ENCODE data around the gene ZNF407. TPM values are rescaled to one million over a fixed set of nuclear protein-coding genes. Genes with fewer than 3 reads are reported as not detected.

The ZNF407 gene
- total RNA-seq, 1 donor = 10.0 TPM

GRCh38 chr18:75033516-75033915, 435.8 kb downstream of the ZNF407 start:
- no peak for DNase-seq (ENCODE audit: low read depth in 2 of 3, low spot score in 2 of 3)

- no peak for DNase-seq (ENCODE audit: low read depth in 2 of 3, low spot score in 2 of 3)
Measured at GRCh38 chr18:75034937-75035336, 437.3 kb downstream of the ZNF407 start.

DNA sequence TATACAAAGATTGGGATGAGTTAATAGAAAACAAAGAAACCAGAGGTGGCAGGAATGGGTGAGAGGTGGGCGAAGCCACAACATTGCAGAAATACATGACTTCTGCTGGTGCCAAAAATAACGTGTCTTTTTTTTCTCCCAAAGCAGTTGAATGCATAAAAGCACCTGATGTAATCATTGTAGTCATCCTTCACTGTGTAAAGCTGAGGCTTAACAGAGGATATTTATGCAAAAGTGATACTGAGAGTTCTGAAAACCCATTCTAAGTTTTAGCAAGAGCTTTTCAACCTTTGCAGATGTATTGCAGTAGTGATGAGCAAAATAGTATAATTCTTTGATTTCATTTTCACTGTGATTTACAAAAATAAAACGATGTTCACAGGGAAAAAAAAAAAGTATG, 438.3 kb downstream of the ZNF407 start:
- no peak for DNase-seq (ENCODE audit: low read depth in 2 of 3, low spot score in 2 of 3)

GRCh38 chr18:75036917-75037688, 439.4 kb downstream of the ZNF407 start:
- DNase-seq (ENCODE audit: low read depth in 2 of 3, low spot score in 2 of 3) = no peak

- DNase-seq (ENCODE audit: low read depth in 2 of 3, low spot score in 2 of 3) = no peak
Measured at GRCh38 chr18:75037689-75037955, 440.0 kb downstream of the ZNF407 start.

GRCh38 chr18:75041586-75041985, 443.9 kb downstream of the ZNF407 start:
- DNase-seq (ENCODE audit: low read depth in 2 of 3, low spot score in 2 of 3) = no peak

DNA sequence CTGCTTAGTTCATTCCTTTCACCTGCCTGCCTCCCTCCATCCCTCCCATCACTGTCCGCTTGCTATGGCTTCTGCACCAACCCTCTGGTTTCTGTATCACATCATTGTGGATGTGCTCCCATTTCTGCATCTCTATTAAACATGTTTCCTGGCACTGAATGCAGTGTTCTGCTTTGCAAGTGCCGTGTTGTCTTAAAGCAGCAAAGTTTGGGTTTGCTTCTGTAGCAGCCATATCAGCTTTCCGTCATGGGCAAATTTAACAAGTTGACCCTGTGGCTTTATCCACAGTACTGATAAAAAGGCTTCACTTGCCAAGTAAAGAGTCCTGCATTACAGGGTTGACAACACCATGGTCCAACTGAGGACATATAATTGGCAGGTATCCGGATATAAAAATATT, 445.8 kb downstream of the ZNF407 start:
- DNase-seq (ENCODE audit: low read depth in 2 of 3, low spot score in 2 of 3) = no peak

DNA sequence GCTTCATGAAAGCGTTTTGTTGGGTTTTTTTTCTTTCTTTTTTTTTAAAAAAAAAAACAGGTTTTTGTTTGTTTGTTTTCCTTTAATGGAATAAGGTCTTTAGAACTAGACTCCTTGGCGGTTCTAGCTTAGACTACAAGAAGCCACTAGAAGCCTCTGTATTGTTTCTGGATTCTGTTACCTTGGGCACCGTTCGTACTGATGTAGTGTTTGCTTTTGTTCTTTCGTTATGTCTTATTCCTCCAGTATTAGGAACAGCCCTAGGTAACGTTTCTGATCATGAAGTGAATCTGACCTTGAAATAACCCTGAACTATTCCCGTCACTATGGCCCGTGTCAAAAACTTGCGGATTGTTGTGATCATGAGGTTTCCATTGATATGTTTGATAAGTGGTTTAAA, 446.6 kb downstream of the ZNF407 start:
- DNase-seq (ENCODE audit: low read depth in 2 of 3, low spot score in 2 of 3) = no peak

- DNase-seq (ENCODE audit: low read depth in 2 of 3, low spot score in 2 of 3) = no peak
Measured at GRCh38 chr18:75044791-75045190, 447.1 kb downstream of the ZNF407 start.

- DNase-seq (ENCODE audit: low read depth in 2 of 3, low spot score in 2 of 3) = no peak
Measured at GRCh38 chr18:75045272-75045671, 447.6 kb downstream of the ZNF407 start.

DNA sequence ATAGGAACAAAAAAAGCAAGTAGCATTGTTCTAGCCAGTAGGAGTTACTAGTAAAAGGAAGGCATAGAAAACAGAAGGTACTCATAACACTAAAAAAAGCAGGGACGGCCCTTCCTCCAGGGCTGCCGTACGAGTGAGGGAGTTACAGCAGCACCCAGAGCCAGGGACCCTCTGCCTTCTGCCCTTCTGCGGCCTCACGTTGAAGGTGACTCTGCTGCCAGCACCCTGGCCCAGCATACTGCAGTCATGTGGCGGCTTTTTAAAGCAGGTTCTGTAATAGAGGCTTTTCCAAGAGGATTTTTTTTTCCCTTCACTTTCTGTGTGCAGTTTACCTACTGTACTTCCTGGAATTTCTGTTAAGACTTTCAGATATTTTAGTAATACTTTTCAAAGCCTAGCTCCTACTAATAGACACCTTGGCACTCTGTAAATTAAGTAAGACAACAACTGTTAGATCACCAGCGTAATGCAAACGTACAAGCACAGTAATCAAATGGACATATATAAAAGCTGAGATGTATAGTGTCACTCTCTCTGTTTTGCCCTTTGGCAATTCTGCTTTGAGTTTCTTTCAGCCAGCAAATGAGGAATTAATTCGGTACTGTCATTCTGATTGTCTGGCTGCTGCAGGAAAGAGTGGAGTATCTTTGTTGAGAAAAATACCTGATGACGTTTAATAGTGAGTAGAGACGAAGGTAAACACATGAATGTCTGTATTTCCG, 449.7 kb downstream of the ZNF407 start:
- DNase-seq (ENCODE audit: low read depth in 2 of 3, low spot score in 2 of 3) = no peak

- DNase-seq (ENCODE audit: low read depth in 2 of 3, low spot score in 2 of 3) = no peak
Measured at GRCh38 chr18:75048776-75049454, 451.2 kb downstream of the ZNF407 start.

DNA sequence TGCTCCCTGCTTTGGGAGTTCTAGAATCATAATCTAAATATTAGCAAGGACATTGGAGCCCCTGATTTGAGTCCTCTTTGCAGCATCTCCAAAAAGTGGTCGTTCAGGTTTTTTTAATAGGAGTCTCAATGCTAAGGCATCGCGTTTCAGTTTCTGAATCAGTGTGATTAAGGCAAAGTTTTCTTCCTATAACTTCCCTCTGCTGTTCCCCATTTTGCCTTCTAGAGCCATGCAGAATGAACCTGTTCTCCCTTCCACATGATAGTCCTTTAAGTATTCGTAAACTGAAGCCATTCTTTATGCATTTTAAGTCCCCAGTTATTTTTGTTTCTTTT, 451.8 kb downstream of the ZNF407 start:
- DNase-seq (ENCODE audit: low read depth in 2 of 3, low spot score in 2 of 3) = no peak

- no peak for DNase-seq (ENCODE audit: low read depth in 2 of 3, low spot score in 2 of 3)
Measured at GRCh38 chr18:75051757-75052156, 454.1 kb downstream of the ZNF407 start.

DNA sequence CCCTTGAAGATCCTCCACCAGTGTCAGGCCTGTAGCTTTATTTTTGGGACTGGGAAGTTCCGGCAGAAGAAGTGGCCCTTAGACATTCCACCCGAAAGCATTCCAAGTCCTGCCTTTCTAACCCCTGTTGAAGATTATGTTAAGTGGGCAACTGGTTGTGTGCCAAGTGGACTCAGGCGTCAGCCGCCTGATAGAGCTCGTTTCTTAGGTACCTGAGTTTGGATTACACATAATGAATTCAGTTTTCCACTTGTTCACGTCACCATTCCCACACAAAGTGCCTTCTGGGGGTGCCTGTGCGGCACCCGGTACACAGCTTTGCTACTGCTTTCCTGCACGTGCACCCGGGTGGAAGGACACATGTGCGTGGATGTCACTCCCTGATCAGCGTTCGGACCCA, 454.8 kb downstream of the ZNF407 start:
- no peak for DNase-seq (ENCODE audit: low read depth in 2 of 3, low spot score in 2 of 3)

- DNase-seq (ENCODE audit: low read depth in 2 of 3, low spot score in 2 of 3) = no peak
Measured at GRCh38 chr18:75053028-75053629, 455.5 kb downstream of the ZNF407 start.

DNA sequence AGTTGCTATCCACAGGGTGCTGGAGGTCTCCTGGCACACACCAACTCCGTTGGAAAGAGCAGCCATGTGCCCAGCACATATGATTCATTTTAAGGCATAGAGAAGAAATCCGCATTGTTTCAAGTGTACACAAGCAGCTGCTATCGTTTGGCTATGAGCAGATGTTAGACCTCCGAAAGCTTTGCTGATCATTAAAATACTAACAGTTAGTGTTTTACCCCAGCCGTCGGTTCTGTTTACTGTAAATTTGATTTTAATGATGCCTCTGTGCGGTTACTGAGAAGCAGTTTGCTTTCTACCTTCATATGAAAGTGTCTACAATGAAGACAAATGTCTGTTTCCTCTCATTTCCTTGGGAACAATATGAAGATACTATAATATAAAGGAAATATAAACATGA, 456.4 kb downstream of the ZNF407 start:
- DNase-seq (ENCODE audit: low read depth in 2 of 3, low spot score in 2 of 3) = no peak

- no peak for DNase-seq (ENCODE audit: low read depth in 2 of 3, low spot score in 2 of 3)
Measured at GRCh38 chr18:75054611-75055010, 456.9 kb downstream of the ZNF407 start.

- no peak for DNase-seq (ENCODE audit: low read depth in 2 of 3, low spot score in 2 of 3)
Measured at GRCh38 chr18:75057169-75057960, 459.7 kb downstream of the ZNF407 start.

DNA sequence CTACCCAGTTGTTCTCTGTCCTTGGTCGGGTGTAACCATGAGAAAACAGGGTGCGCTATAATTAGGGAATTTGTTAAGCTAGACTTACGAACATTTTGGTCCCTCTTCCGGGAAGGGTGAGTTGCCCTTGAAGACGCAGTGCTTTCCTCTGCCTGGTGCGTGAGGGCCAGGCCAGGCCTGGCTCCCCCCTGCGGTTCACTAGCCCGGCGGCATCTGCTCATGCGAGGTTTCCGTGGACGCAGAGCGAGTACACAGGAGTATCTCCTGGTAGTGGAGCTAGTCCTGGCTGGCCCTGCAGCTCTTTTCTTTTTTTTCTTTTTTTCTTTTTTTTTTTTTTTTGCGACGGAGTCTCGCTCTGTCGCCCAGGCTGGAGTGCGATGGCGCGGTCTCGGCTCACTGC, 462.5 kb downstream of the ZNF407 start:
- no peak for DNase-seq (ENCODE audit: low read depth in 2 of 3, low spot score in 2 of 3)

- DNase-seq (ENCODE audit: low read depth in 2 of 3, low spot score in 2 of 3) = no peak
Measured at GRCh38 chr18:75062297-75062886, 464.7 kb downstream of the ZNF407 start.

Measured in hematopoietic multipotent progenitor cell (in vitro differentiated cells).